Measurements from ENCODE around the gene DDX10. TPM values are rescaled to one million over a fixed set of nuclear protein-coding genes. Genes with fewer than 3 reads are reported as not detected.

Gene DDX10
- total RNA-seq, 1 experiment from 2014 or later, result 48.3 TPM

DNA sequence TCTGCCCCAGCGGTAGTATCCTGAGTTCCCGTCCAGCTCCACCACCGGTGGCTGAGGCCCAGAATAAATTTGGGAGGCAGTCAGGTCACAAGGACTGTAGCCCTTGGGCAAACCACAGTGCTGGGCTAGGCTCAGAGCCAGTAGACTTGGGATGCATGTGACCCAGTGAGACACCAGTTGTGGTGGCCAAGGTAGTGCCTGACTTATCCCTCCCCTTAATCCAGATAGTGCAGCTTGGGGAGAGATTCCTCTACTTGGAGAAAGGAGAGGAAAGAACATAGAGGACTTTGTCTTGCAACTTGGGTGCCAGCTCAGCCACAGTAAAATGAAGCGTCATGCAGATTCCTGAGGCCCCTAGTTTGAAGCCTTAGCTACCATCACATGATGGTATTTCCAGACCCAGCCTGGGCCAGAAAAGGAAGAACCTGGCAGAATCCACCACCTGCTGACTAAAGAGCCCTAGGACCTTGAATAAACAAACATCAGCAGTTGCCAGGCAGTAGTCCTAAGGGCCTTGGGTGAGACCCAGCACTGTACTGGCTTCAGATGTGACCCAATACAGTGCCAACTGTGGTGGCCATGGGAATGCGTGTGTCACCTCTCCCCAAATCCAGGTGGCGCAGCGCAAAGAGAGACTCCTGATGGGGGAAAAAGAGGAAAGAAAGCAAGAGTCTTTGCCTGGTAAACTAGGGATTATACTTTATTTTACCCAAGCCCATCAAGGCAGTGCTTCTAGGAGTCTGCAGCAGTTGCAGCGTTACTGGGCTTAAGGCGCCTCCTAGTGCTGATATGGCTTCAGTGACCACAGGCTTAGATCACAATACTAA, 17.0 kb upstream of the DDX10 start:
- no peak overlapping the region for H2BK20ac ChIP-seq (ENCODE audit: low read depth, low read length, poor library complexity, severe bottlenecking)
- no peak overlapping the region for H3K23ac ChIP-seq (ENCODE audit: insufficient read length, low read depth, low read length)
- H3K4ac ChIP-seq (ENCODE audit: low read depth, low read length), result no peak overlapping the region
- H2BK5ac ChIP-seq (ENCODE audit: insufficient read length, low read length), result no peak overlapping the region
- no peak overlapping the region for H4K5ac ChIP-seq (ENCODE audit: insufficient read length, low read depth, low read length)
- TF ChIP-seq, protein P1, sequence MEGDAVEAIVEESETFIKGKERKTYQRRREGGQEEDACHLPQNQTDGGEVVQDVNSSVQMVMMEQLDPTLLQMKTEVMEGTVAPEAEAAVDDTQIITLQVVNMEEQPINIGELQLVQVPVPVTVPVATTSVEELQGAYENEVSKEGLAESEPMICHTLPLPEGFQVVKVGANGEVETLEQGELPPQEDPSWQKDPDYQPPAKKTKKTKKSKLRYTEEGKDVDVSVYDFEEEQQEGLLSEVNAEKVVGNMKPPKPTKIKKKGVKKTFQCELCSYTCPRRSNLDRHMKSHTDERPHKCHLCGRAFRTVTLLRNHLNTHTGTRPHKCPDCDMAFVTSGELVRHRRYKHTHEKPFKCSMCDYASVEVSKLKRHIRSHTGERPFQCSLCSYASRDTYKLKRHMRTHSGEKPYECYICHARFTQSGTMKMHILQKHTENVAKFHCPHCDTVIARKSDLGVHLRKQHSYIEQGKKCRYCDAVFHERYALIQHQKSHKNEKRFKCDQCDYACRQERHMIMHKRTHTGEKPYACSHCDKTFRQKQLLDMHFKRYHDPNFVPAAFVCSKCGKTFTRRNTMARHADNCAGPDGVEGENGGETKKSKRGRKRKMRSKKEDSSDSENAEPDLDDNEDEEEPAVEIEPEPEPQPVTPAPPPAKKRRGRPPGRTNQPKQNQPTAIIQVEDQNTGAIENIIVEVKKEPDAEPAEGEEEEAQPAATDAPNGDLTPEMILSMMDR (conservative IDR thresholded peaks at IDR 0.05), result peak; percentile 92
- H3K56ac ChIP-seq (ENCODE audit: insufficient read length, low read depth, low read length), result no peak overlapping the region
- H2BK15ac ChIP-seq (ENCODE audit: low read depth, low read length), result no peak overlapping the region
- no peak overlapping the region for H4K91ac ChIP-seq (ENCODE audit: insufficient read length, low read depth, low read length)
- no peaks in the 10 kb centered on the region for H3K9me3 ChIP-seq (ENCODE audit: control insufficient read depth, low read depth, low read length)
- no peak overlapping the region for H3K18ac ChIP-seq (ENCODE audit: insufficient read length, low read depth, low read length)
- no peak overlapping the region for H2BK12ac ChIP-seq (ENCODE audit: insufficient read length, low read depth, low read length)
- WGBS (ENCODE audit: extremely low coverage, insufficient read length, low lambda C conversion rate), result no CpG with 5 or more reads among the region's 9 CpGs
- H4K8ac ChIP-seq (replicated peaks; ENCODE audit: insufficient read length, low read depth, low read length), result no peak overlapping the region
- Mint-ChIP-seq H3K36me3 (ENCODE audit: insufficient read depth in 1 of 3, low read depth in 3 of 3) (no peaks in the 10 kb centered on the region), H3K9me3 (no peaks in the 10 kb centered on the region), H3K4me3 (no peak overlapping the region), H3K27me3 (ENCODE audit: low read depth) (no peaks in the 10 kb centered on the region), H3K27ac (peak overlapping the region in 2 of 3 experiments; percentile 48 to 61; a peak in 2 of 7 replicates), H3K4me1 (peaks cover 29 to 31% of the 10 kb centered on the region in 2 experiments)
- H3K9ac ChIP-seq (ENCODE audit: extremely low read depth, insufficient read length, low read length), result no peak overlapping the region
- no peak overlapping the region for H2AK5ac ChIP-seq (ENCODE audit: insufficient read length, low read length)
- H3K14ac ChIP-seq (ENCODE audit: insufficient read depth, low read length), result no peak overlapping the region
- H3T11ph ChIP-seq (ENCODE audit: low read length), result no peak overlapping the region
- no peaks in the 10 kb centered on the region for H3K79me1 ChIP-seq (ENCODE audit: insufficient read depth, low read depth, low read length, poor library complexity, severe bottlenecking)
- peak; percentile 78 for DNase-seq
- H2BK120ac ChIP-seq (ENCODE audit: low read depth, low read length, poor library complexity, severe bottlenecking), result no peak overlapping the region
- H3K4me1 ChIP-seq (ENCODE audit: insufficient read depth, low read length), result no peaks in the 10 kb centered on the region
- H2AFZ ChIP-seq (ENCODE audit: low read length), result no peak overlapping the region
- no peaks in the 10 kb centered on the region for H3K79me2 ChIP-seq (ENCODE audit: insufficient read depth, low read length)
- H3K27me3 ChIP-seq (ENCODE audit: insufficient read depth, low read length), result no peaks in the 10 kb centered on the region
- no peak overlapping the region for H3K4me2 ChIP-seq (ENCODE audit: insufficient read depth, insufficient read length, low read length)
- no peak overlapping the region for H3K27ac ChIP-seq (ENCODE audit: insufficient read length, low read depth, low read length)
- no peaks in the 10 kb centered on the region for H3K23me2 ChIP-seq (ENCODE audit: insufficient read length, low read depth, low read length, poor library complexity, severe bottlenecking)
- H4K20me1 ChIP-seq (ENCODE audit: control insufficient read depth, insufficient read depth, insufficient read length), result no peaks in the 10 kb centered on the region
